ENCODE data around the gene WWOX.

The WWOX gene

GRCh38 chr16:79134300-79134699, 1034.8 kb downstream of the WWOX start:
- in situ Hi-C loops (cut with MboI; ENCODE audit: low sequenced_read_pairs), result no loop called here

DNA sequence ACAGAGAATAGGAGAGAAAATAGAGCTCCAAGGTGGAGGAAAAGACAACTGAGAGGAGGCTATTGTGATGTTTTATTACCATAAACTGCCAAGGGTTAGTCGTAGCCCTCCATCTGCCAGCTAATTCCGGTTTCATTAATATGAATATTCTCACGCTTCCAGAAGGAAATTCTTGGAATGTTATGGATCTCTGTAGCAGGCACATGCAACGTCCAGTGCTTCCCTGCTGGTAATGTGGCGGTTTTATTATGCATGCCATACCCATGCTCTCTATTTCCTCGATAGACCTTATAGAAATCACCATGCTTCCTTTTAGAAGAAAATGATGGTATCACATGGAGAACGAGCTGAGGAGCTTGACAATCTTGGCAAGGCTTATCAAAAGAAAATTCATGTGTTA, 1037.5 kb downstream of the WWOX start:
- in situ Hi-C loops (cut with MboI; ENCODE audit: low sequenced_read_pairs), result no loop called here

DNA sequence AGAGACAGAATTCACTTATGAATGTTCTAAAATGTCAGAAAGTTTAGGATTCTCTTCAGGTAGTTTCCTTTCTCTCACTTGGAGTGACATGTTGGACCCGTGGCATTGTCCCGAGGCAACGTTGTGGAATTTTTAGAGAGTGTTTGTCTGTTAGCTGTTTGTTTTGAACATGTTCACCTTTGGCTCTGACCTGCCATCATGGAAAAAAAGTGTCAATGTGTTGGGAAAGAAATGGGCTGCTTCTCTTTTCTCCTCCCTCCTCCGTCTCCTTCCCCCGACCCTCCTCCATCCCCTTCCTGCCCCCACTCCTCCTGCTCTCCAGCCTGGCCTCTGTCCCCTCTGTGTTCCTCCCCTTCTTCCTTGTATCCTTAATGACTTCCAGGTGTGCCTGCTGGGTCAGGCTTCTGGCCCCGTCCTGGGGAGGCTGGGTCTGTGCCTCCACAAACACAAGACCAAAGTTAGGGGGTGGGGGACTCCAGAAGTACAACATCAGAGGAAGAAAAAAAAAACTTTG, 1038.0 kb downstream of the WWOX start:
- in situ Hi-C loops (cut with MboI; ENCODE audit: low sequenced_read_pairs), result no loop called here

DNA sequence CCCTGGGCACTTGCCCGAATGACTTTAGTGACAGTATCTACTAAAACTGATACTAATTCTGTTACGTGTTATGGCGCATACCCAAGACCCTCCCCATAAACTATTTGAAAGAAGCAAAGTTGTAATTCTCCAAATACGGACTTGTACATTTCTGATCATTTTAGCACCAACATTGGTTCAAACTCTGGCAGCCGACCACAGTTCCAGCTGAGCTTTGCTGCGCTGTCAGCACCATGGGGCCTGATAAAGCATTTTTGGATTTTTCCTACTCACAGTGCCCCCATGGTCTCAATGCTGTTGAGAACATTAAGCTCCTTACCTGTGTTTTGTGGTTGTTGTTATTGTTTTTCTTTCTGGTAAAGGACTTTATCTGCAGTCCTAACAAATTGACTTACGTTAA, 1040.3 kb downstream of the WWOX start:
- in situ Hi-C loops (cut with MboI; ENCODE audit: low sequenced_read_pairs), result no loop called here

GRCh38 chr16:79143026-79143425, 1043.6 kb downstream of the WWOX start:
- in situ Hi-C loops (cut with MboI; ENCODE audit: low sequenced_read_pairs), result no loop called here

DNA sequence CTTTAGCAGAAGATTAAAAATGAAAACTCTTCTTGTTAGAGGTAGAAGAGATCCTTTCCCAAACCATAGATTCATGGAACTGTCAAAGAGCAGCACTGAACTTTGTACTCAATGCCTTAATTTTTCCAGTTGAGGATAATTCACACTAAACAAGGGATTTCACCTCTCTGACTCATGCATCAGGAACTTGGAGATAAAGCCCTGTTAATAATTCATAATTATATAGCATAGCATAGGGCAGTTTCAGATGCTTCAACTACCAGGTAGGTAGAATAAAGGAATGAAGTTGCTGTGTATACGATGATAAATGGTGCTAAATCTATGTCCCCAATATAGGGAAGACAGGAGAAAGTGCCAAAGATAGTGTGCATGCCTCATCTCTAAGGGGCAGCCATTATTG, 1050.7 kb downstream of the WWOX start:
- in situ Hi-C loops (cut with MboI; ENCODE audit: low sequenced_read_pairs), result no loop called here

GRCh38 chr16:79150632-79151310, 1051.3 kb downstream of the WWOX start:
- in situ Hi-C loops (cut with MboI; ENCODE audit: low sequenced_read_pairs), result no loop called here

- in situ Hi-C loops (cut with MboI; ENCODE audit: low sequenced_read_pairs), result no loop called here
Measured at GRCh38 chr16:79154086-79154485, 1054.6 kb downstream of the WWOX start.

- in situ Hi-C loops (cut with MboI; ENCODE audit: low sequenced_read_pairs), result no loop called here
Measured at GRCh38 chr16:79155471-79155870, 1056.0 kb downstream of the WWOX start.

DNA sequence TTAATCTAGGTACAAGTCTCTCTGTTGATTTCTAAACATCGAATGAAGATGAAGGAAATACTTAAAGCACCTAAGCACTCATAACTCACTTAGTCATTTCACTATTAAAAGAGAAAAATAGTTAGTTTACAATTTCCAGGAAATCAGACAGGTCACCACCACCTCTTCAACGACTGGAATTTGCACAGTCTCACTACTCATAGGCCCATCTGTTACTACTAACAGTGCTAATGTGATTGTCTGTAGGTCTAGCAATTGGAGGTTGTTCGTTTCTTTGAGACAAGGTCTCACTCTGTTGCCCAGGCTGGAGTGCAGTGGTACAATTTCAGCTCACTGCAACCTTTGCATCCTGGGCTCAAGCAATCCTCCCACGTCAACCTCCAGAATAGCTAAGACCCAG, 1056.5 kb downstream of the WWOX start:
- in situ Hi-C loops (cut with MboI; ENCODE audit: low sequenced_read_pairs), result no loop called here

- in situ Hi-C loops (cut with MboI; ENCODE audit: low sequenced_read_pairs), result no loop called here
Measured at GRCh38 chr16:79156761-79157160, 1057.3 kb downstream of the WWOX start.

DNA sequence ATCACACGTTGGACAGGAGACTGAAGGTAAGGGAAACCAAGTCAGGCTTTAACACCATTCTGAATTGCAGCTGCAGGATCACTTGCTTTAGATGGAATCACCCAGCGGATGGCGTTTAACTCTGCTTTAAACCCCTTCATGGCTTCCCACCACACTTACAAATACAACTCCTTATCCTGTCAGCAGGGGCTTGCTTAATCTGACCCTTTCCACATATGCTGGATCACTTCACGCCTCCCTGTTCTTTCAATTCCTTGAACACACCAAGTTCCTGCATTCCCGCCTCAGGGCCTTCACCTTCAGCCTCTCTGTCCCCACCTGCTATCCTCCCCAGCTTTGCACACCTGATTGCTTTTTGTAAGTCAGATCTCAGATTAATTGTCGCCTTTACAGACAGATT, 1058.9 kb downstream of the WWOX start:
- in situ Hi-C loops (cut with MboI; ENCODE audit: low sequenced_read_pairs), result no loop called here

GRCh38 chr16:79159261-79160049, 1060.0 kb downstream of the WWOX start:
- in situ Hi-C loops (cut with MboI; ENCODE audit: low sequenced_read_pairs), result no loop called here

DNA sequence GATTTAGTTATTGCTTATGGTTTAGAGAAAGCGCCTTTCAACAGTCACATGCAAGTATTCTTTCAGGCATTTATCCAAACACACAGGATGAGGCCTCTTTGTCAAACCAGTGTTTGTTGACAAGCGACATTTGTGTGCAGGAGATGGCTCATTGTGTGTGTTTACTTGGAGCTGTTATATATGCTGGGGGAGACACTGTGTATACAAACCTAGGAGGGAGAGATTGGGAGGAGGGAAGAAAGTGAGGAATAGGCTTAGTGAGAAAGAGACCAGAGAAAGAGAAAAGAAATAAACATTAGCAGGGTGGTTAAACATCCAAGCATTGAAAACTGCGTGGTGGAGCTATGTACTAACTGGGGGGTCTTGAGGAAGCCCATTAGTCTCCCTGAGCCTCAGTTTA, 1063.5 kb downstream of the WWOX start:
- in situ Hi-C loops (cut with MboI; ENCODE audit: low sequenced_read_pairs), result no loop called here

GRCh38 chr16:79163691-79164387, 1064.4 kb downstream of the WWOX start:
- in situ Hi-C loops (cut with MboI; ENCODE audit: low sequenced_read_pairs), result no loop called here

DNA sequence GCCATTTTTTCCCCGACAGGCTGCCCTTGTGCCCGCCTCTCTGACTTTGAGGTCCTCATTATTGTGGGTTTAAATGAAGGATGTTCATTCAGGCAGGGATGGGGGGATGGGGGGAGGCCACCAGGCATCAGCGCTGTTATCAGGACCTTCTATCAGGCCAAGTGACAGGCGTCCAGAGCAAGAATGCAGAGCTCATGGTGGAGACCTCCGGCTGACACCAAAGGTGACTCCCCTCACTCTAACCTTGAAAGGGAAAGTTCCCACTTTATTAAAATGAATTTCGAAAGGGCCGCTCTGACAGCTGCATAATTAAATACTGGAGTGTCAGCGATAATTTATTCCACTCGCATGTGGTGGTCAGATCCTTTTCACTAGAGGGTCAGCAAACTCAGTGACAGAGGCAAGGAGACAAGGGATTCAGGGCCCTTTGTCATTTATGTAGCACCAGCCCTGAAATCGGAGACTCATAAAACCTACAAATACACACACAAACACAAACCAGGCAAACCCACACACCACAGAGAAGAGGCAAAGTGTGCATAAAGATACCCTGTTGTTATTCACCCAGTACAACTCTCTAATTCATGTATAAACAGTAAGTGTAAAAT, 1065.0 kb downstream of the WWOX start:
- in situ Hi-C loops (cut with MboI; ENCODE audit: low sequenced_read_pairs), result no loop called here

DNA sequence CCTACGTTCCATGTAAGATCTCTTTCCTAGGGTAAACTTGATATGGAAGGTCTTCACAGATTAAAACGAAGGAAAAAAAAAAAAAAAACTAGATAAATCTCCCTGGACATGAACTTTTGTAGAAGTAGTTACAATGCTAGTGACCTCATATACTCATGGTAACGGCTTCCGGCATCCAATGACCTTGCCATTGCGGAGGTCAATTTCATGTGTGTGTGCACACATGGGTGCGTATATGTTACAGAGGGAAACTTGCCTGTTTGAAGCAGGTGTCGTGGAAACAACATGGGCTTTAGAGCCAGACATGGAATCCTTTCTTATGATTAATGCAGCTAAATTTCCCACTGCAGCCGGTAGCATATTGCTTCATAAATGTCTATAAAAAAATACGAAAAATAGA, 1065.6 kb downstream of the WWOX start:
- in situ Hi-C loops (cut with MboI; ENCODE audit: low sequenced_read_pairs), result no loop called here

GRCh38 chr16:79165506-79165905, 1066.1 kb downstream of the WWOX start:
- in situ Hi-C loops (cut with MboI; ENCODE audit: low sequenced_read_pairs), result no loop called here

DNA sequence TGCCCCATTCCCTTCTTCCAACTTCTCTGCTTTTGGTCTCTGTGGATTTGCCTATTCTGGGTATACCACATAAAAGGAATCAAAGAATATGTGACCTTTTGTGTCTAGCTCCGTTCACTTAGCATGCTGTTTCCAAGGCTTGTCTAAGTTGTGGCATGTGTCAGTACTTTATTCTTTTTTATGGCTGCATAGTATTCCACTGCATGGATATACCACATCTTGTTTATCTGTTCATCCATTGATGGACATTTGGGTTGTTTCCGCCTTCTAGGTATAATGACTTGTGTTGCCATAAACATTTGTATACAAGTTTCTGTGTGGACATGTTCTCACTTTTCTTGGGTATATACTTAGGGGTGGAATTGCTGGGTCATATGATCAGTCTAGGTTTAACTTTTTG, 1068.4 kb downstream of the WWOX start:
- in situ Hi-C loops (cut with MboI; ENCODE audit: low sequenced_read_pairs), result no loop called here

DNA sequence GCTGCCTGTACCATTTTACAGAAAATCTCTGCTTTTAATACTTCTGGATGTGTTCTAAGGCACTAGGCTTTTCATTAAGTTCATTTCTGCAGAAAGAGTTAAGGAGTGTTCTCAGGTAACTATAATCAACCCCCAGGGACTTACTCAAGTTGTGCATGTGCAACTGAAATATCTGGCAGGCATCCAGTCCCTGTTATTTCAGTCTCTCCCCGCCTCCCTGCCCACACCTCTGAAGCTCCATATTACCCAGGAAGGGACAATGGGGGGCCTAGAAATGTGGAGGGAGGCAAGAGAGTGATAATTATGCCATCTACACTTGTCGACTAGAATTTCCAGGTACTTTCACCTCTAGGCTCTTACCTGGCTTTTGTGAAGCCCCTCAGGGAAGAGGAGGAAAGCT, 1068.9 kb downstream of the WWOX start:
- in situ Hi-C loops (cut with MboI; ENCODE audit: low sequenced_read_pairs), result no loop called here

- in situ Hi-C loops (cut with MboI; ENCODE audit: low sequenced_read_pairs), result no loop called here
Measured at GRCh38 chr16:79169239-79169638, 1069.8 kb downstream of the WWOX start.

Data from HL-60/S4 treated with retinoic acid at 250 ng/mL for 4 days and 3 days (cell line).